ENCODE data around the gene GNAQ. TPM values are rescaled to one million over a fixed set of nuclear protein-coding genes. Genes with fewer than 3 reads are reported as not detected.

Gene GNAQ
- total RNA-seq, 1 experiment from 2014 or later, result 55.5 TPM

DNA sequence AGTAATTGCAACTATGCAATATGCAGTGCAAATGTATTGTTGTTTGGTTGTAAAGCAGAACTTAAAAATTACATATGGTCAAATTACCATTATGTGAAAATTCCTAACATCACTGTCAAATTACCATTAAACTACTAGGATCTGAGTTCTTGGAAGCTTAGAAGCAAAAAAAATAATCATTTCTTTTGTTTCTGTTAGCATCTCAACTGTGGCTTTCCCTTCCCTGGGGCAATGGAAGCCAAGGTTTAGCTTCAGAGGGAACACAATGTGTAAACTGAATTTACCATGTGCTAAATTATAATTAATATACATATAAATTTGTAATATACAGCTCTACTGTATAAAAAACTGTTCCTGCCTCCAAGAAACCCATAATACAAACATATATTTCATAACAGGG, 159.4 kb downstream of the GNAQ start:
- peaks cover 28% of the 10 kb centered on the region for H3K4me1 Mint-ChIP-seq
- H3K27me3 Mint-ChIP-seq (ENCODE audit: low read depth), result no peaks in the 10 kb centered on the region
- no peaks in the 10 kb centered on the region for H3K36me3 Mint-ChIP-seq
- no peaks in the 10 kb centered on the region for H3K9me3 Mint-ChIP-seq
- TF ChIP-seq, protein P1, sequence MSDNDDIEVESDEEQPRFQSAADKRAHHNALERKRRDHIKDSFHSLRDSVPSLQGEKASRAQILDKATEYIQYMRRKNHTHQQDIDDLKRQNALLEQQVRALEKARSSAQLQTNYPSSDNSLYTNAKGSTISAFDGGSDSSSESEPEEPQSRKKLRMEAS (CRISPR knock-in tag; IDR thresholded peaks at IDR 0.05), result no peak
- TF ChIP-seq HMGA2 (CRISPR knock-in tag; IDR thresholded peaks at IDR 0.05) (no peak), NFYB (CRISPR knock-in tag; conservative IDR thresholded peaks at IDR 0.05; ENCODE audit: low read depth) (no peak), NR3C1 (CRISPR knock-in tag; conservative IDR thresholded peaks at IDR 0.05; ENCODE audit: low read depth) (no peak), TEAD1 (CRISPR knock-in tag; IDR thresholded peaks at IDR 0.05) (no peak), ELF4 (CRISPR knock-in tag; IDR thresholded peaks at IDR 0.05; ENCODE audit: low read depth) (no peak), FOXK1 (CRISPR knock-in tag; IDR thresholded peaks at IDR 0.05) (no peak), GABPB1 (CRISPR knock-in tag; IDR thresholded peaks at IDR 0.05) (no peak), NFATC4 (CRISPR knock-in tag; IDR thresholded peaks at IDR 0.05) (no peak)
- TF ChIP-seq, protein P2, sequence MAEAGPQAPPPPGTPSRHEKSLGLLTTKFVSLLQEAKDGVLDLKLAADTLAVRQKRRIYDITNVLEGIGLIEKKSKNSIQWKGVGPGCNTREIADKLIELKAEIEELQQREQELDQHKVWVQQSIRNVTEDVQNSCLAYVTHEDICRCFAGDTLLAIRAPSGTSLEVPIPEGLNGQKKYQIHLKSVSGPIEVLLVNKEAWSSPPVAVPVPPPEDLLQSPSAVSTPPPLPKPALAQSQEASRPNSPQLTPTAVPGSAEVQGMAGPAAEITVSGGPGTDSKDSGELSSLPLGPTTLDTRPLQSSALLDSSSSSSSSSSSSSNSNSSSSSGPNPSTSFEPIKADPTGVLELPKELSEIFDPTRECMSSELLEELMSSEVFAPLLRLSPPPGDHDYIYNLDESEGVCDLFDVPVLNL (CRISPR knock-in tag; IDR thresholded peaks at IDR 0.05; ENCODE audit: borderline replicate concordance, low read depth), result no peak
- TF ChIP-seq, protein P3, sequence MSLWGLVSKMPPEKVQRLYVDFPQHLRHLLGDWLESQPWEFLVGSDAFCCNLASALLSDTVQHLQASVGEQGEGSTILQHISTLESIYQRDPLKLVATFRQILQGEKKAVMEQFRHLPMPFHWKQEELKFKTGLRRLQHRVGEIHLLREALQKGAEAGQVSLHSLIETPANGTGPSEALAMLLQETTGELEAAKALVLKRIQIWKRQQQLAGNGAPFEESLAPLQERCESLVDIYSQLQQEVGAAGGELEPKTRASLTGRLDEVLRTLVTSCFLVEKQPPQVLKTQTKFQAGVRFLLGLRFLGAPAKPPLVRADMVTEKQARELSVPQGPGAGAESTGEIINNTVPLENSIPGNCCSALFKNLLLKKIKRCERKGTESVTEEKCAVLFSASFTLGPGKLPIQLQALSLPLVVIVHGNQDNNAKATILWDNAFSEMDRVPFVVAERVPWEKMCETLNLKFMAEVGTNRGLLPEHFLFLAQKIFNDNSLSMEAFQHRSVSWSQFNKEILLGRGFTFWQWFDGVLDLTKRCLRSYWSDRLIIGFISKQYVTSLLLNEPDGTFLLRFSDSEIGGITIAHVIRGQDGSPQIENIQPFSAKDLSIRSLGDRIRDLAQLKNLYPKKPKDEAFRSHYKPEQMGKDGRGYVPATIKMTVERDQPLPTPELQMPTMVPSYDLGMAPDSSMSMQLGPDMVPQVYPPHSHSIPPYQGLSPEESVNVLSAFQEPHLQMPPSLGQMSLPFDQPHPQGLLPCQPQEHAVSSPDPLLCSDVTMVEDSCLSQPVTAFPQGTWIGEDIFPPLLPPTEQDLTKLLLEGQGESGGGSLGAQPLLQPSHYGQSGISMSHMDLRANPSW (CRISPR knock-in tag; conservative IDR thresholded peaks at IDR 0.05; ENCODE audit: low read depth), result no peak
- TF ChIP-seq, protein P4, sequence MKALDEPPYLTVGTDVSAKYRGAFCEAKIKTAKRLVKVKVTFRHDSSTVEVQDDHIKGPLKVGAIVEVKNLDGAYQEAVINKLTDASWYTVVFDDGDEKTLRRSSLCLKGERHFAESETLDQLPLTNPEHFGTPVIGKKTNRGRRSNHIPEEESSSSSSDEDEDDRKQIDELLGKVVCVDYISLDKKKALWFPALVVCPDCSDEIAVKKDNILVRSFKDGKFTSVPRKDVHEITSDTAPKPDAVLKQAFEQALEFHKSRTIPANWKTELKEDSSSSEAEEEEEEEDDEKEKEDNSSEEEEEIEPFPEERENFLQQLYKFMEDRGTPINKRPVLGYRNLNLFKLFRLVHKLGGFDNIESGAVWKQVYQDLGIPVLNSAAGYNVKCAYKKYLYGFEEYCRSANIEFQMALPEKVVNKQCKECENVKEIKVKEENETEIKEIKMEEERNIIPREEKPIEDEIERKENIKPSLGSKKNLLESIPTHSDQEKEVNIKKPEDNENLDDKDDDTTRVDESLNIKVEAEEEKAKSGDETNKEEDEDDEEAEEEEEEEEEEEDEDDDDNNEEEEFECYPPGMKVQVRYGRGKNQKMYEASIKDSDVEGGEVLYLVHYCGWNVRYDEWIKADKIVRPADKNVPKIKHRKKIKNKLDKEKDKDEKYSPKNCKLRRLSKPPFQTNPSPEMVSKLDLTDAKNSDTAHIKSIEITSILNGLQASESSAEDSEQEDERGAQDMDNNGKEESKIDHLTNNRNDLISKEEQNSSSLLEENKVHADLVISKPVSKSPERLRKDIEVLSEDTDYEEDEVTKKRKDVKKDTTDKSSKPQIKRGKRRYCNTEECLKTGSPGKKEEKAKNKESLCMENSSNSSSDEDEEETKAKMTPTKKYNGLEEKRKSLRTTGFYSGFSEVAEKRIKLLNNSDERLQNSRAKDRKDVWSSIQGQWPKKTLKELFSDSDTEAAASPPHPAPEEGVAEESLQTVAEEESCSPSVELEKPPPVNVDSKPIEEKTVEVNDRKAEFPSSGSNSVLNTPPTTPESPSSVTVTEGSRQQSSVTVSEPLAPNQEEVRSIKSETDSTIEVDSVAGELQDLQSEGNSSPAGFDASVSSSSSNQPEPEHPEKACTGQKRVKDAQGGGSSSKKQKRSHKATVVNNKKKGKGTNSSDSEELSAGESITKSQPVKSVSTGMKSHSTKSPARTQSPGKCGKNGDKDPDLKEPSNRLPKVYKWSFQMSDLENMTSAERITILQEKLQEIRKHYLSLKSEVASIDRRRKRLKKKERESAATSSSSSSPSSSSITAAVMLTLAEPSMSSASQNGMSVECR (CRISPR knock-in tag; IDR thresholded peaks at IDR 0.05; ENCODE audit: borderline replicate concordance), result no peak
- TF ChIP-seq, protein P5, sequence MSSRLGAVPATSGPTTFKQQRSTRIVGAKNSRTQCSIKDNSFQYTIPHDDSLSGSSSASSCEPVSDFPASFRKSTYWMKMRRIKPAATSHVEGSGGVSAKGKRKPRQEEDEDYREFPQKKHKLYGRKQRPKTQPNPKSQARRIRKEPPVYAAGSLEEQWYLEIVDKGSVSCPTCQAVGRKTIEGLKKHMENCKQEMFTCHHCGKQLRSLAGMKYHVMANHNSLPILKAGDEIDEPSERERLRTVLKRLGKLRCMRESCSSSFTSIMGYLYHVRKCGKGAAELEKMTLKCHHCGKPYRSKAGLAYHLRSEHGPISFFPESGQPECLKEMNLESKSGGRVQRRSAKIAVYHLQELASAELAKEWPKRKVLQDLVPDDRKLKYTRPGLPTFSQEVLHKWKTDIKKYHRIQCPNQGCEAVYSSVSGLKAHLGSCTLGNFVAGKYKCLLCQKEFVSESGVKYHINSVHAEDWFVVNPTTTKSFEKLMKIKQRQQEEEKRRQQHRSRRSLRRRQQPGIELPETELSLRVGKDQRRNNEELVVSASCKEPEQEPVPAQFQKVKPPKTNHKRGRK (CRISPR knock-in tag; IDR thresholded peaks at IDR 0.05; ENCODE audit: borderline replicate concordance), result no peak
- ChIA-PET CTCF (no interaction called here), POLR2A (no interaction called here)
- DNase-seq (ENCODE audit: low spot score) (no peak), ATAC-seq (no peak)
- no peak overlapping the region for H3K27ac Mint-ChIP-seq
- H3K4me3 Mint-ChIP-seq, result no peak overlapping the region

DNA sequence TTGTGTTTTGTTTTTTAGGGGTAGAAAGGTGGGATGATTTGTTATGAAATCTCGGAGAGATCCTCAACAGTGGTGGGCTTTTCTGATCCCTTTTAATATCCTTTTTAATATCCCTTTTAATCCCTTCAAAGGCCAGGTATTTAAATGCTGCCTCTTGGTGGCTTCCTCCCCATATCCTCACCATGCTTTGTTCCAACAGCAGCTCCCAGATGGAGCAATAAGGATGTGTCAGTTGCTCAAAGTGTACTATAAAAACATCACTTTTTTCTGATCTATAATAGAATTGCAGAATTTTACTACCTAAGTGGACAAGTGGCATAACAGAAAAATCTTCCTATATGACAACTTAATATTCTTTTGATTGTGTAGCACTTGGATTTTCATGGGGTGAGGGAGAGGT, 160.1 kb downstream of the GNAQ start:
- no peak overlapping the region for H3K4me3 Mint-ChIP-seq
- no peak for ATAC-seq
- TF ChIP-seq, protein P6, sequence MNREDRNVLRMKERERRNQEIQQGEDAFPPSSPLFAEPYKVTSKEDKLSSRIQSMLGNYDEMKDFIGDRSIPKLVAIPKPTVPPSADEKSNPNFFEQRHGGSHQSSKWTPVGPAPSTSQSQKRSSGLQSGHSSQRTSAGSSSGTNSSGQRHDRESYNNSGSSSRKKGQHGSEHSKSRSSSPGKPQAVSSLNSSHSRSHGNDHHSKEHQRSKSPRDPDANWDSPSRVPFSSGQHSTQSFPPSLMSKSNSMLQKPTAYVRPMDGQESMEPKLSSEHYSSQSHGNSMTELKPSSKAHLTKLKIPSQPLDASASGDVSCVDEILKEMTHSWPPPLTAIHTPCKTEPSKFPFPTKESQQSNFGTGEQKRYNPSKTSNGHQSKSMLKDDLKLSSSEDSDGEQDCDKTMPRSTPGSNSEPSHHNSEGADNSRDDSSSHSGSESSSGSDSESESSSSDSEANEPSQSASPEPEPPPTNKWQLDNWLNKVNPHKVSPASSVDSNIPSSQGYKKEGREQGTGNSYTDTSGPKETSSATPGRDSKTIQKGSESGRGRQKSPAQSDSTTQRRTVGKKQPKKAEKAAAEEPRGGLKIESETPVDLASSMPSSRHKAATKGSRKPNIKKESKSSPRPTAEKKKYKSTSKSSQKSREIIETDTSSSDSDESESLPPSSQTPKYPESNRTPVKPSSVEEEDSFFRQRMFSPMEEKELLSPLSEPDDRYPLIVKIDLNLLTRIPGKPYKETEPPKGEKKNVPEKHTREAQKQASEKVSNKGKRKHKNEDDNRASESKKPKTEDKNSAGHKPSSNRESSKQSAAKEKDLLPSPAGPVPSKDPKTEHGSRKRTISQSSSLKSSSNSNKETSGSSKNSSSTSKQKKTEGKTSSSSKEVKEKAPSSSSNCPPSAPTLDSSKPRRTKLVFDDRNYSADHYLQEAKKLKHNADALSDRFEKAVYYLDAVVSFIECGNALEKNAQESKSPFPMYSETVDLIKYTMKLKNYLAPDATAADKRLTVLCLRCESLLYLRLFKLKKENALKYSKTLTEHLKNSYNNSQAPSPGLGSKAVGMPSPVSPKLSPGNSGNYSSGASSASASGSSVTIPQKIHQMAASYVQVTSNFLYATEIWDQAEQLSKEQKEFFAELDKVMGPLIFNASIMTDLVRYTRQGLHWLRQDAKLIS (CRISPR knock-in tag; IDR thresholded peaks at IDR 0.05; ENCODE audit: borderline replicate concordance), result no peak
- no peak for TF ChIP-seq ZNF232 (CRISPR knock-in tag; IDR thresholded peaks at IDR 0.05)
- TF ChIP-seq SOX15 (CRISPR knock-in tag; IDR thresholded peaks at IDR 0.05), result no peak
- TF ChIP-seq TEAD1 (CRISPR knock-in tag; IDR thresholded peaks at IDR 0.05), result no peak
- TF ChIP-seq TCF7 (CRISPR knock-in tag; IDR thresholded peaks at IDR 0.05; ENCODE audit: low read depth), result no peak
- no peak for TF ChIP-seq NFYB (CRISPR knock-in tag; conservative IDR thresholded peaks at IDR 0.05; ENCODE audit: low read depth)
- no peak for DNase-seq (ENCODE audit: low spot score)
- H3K9me3 Mint-ChIP-seq, result no peaks in the 10 kb centered on the region
- ChIA-PET POLR2A (no interaction called here), CTCF (no interaction called here)
- H3K27me3 Mint-ChIP-seq (ENCODE audit: low read depth), result no peaks in the 10 kb centered on the region
- peaks cover 26% of the 10 kb centered on the region for H3K4me1 Mint-ChIP-seq
- no peak overlapping the region for H3K27ac Mint-ChIP-seq
- H3K36me3 Mint-ChIP-seq, result no peaks in the 10 kb centered on the region

Measured in WTC11 (cell line).